HFFc6 (cell line): Measurements from ENCODE around the gene POLDIP2. TPM values are rescaled to one million over a fixed set of nuclear protein-coding genes. Genes with fewer than 3 reads are reported as not detected.

Source experiments
- DNase-seq: peaks from one replicate; pipeline ENCODE4 v3.0.0-alpha.2; 2018
- H3K27ac Mint-ChIP-seq: 2 replicates; pipeline ENCODE4 v1.8.0; 2020; ENCODE audit warnings: mild to moderate bottlenecking, mixed read lengths
- H3K27me3 Mint-ChIP-seq: 2 replicates; pipeline ENCODE4 v1.8.0; 2021; ENCODE audit warnings: mild to moderate bottlenecking, moderate library complexity, mixed read lengths; ENCODE audit not compliant: insufficient read depth
- H3K36me3 Mint-ChIP-seq: 2 replicates; pipeline ENCODE4 v1.8.0; 2021; ENCODE audit warnings: low read depth, mixed read lengths
- H3K4me1 Mint-ChIP-seq: 2 replicates; pipeline ENCODE4 v1.8.0; 2020; ENCODE audit warnings: low read depth, mixed read lengths
- H3K4me3 Mint-ChIP-seq: 2 replicates; pipeline ENCODE4 v1.8.0; 2020; ENCODE audit warnings: mild to moderate bottlenecking, moderate library complexity, mixed read lengths
- H3K9me3 Mint-ChIP-seq: 2 replicates; pipeline ENCODE4 v1.8.0; 2020; ENCODE audit warnings: mild to moderate bottlenecking, mixed read lengths
- CTCF ChIP-seq: fragments of 200-600 bp; sonication (generic); IDR thresholded peaks from 2 replicates; pipeline ENCODE4 v1.5.0; 2021; ENCODE audit warnings: antibody characterized with exemption, mild to moderate bottlenecking
- total RNA-seq, 6 experiments: library from RNA; stranded (reverse); fragmentation: NEBNext Ultra II Directional; extraction: Animal tissue kit (Norgen Biotek cat#: 25700); gene quantifications; 2 replicates in 1 of 6; 3 replicates in 5 of 6; pipeline ENCODE4 v1.2.3, GENCODE V29; 2021

The POLDIP2 gene
- total RNA-seq, 6 experiments from 2014 or later: 104 to 118 (median 106) TPM

- H3K36me3 Mint-ChIP-seq: peaks cover 11% of the 10 kb centered on the region
- peaks cover 14% of the 10 kb centered on the region for H3K4me1 Mint-ChIP-seq
- H3K9me3 Mint-ChIP-seq: no peaks in the 10 kb centered on the region
- no peak overlapping the region for H3K27ac Mint-ChIP-seq
- H3K4me3 Mint-ChIP-seq: no peak overlapping the region
- no peak for TF ChIP-seq CTCF
- no peaks in the 10 kb centered on the region; the same call in 1 of the 2 replicates for H3K27me3 Mint-ChIP-seq
- no peak for DNase-seq
Measured at GRCh38 chr17:28384281-28385036, 27.1 kb upstream of the POLDIP2 start.

GRCh38 chr17:28381141-28381825 lies 24.0 kb upstream of the POLDIP2 start:
- no peaks in the 10 kb centered on the region for H3K9me3 Mint-ChIP-seq
- DNase-seq: no peak
- peaks cover 10% of the 10 kb centered on the region for H3K36me3 Mint-ChIP-seq
- no peak overlapping the region for H3K27ac Mint-ChIP-seq
- H3K27me3 Mint-ChIP-seq: no peaks in the 10 kb centered on the region; the same call in 1 of the 2 replicates
- H3K4me3 Mint-ChIP-seq: no peak overlapping the region
- peaks cover 14% of the 10 kb centered on the region for H3K4me1 Mint-ChIP-seq
- TF ChIP-seq CTCF: no peak

- peak; percentile 95 for DNase-seq
- Mint-ChIP-seq H3K4me1 (peaks cover 14% of the 10 kb centered on the region), H3K27me3 (no peaks in the 10 kb centered on the region; the same call in 1 of the 2 replicates), H3K4me3 (no peak overlapping the region; the same call in 1 of the 2 replicates), H3K36me3 (peaks cover 11% of the 10 kb centered on the region), H3K9me3 (no peaks in the 10 kb centered on the region), H3K27ac (peak overlapping the region; percentile 84)
- TF ChIP-seq CTCF: no peak
Measured at GRCh38 chr17:28379814-28380801, 22.8 kb upstream of the POLDIP2 start.

GRCh38 chr17:28372945-28373274 lies 15.6 kb upstream of the POLDIP2 start:
- peak overlapping the region; percentile 31; the same call in 1 of the 2 replicates for H3K27ac Mint-ChIP-seq
- no peaks in the 10 kb centered on the region; the same call in 1 of the 2 replicates for H3K27me3 Mint-ChIP-seq
- peak overlapping the region; percentile 87 for H3K4me3 Mint-ChIP-seq
- DNase-seq: no peak
- no peak for TF ChIP-seq CTCF
- H3K4me1 Mint-ChIP-seq: peaks cover 35% of the 10 kb centered on the region
- peaks cover 8% of the 10 kb centered on the region for H3K36me3 Mint-ChIP-seq
- H3K9me3 Mint-ChIP-seq: no peaks in the 10 kb centered on the region
